HCT116 (cell line): ENCODE data around the gene TMPRSS7. TPM values are rescaled to one million over a fixed set of nuclear protein-coding genes. Genes with fewer than 3 reads are reported as not detected.

ENCODE experiments used
- ATAC-seq: fragments of 200-7000 bp; cut with Tn5 transposase; 2 replicates; pipeline ENCODE4 v1.9.1; 2020; ENCODE audit warnings: mild to moderate bottlenecking, moderate library complexity
- BruUV-seq: library from RNA; stranded (reverse); fragments of 400-500 nt; replicated peaks from 2 replicates; lab custom pipeline; 2021; lab: Mats Ljungman, UMichigan
- CTCF ChIA-PET: fragments of 300-600 bp; sonication (Branson Sonifier 250); formaldehyde crosslinking; loops from one replicate; lab custom pipeline; 2021; ENCODE audit warnings: antibody characterized with exemption; lab: Charles Lee
- POLR2A ChIA-PET: fragments of 300-600, 350-600 bp; sonication (Branson Sonifier 250); formaldehyde crosslinking; loops from one replicate; lab custom pipeline; 2021; ENCODE audit warnings: antibody characterized with exemption; lab: Charles Lee
- RAD21 ChIA-PET, 2 experiments: fragments of 300-600 bp; sonication (Branson Sonifier 250); formaldehyde crosslinking; loops; one replicate each; lab custom pipeline; 2023; ENCODE audit warnings: low total read pairs in 2 of 2; ENCODE audit not compliant: uncharacterized antibody in 2 of 2, unreplicated experiment in 2 of 2, low non-redundant PET in 1 of 2; lab: Charles Lee
- DNase-seq: peaks from one replicate; pipeline ENCODE4 v3.0.0-alpha.2; 2010; ENCODE audit warnings: low read depth, low spot score
- H2AFZ ChIP-seq: fragments of 200-600 bp; shearing (Covaris generic), sonication (generic); 2 replicates; pipeline ENCODE4 v1.6.1; 2017; ENCODE audit warnings: low read depth, mixed run types, mixed read lengths, antibody characterized with exemption, low read length; ENCODE audit not compliant: poor library complexity, severe bottlenecking
- H3K27ac ChIP-seq: 2 replicates; pipeline ENCODE4 v1.5.1; 2012; ENCODE audit warnings: low read depth, low read length
- H3K27me3 ChIP-seq: fragments of 200-600 bp; sonication (generic); 2 replicates; pipeline ENCODE4 v1.6.1; 2016; ENCODE audit warnings: mixed run types, low read length, mixed read lengths; ENCODE audit not compliant: insufficient read depth
- H3K36me3 ChIP-seq, 2 experiments: fragments of 200-500 bp in 1 of 2; fragments of 200-600 bp in 1 of 2; sonication (Bioruptor generic) in 1 of 2; sonication (generic) in 1 of 2; 2 replicates each; pipeline versions ENCODE4 v1.5.1 to v1.6.1; 2014 to 2016; ENCODE audit warnings: low read length in 2 of 2, inconsistent platforms in 1 of 2, mixed read lengths in 1 of 2, mixed run types in 1 of 2; ENCODE audit not compliant: insufficient read depth in 2 of 2, control insufficient read depth in 1 of 2
- H3K4me1 ChIP-seq, 2 experiments: fragments of 200-600 bp in 1 of 2; sonication (generic) in 1 of 2; 2 replicates each; pipeline versions ENCODE4 v1.5.1 to v1.6.1; 2012 to 2017; ENCODE audit warnings: low read length in 2 of 2, inconsistent platforms in 1 of 2, mild to moderate bottlenecking in 1 of 2, mixed read lengths in 1 of 2, mixed run types in 1 of 2, moderate library complexity in 1 of 2; ENCODE audit not compliant: insufficient read depth in 2 of 2, control insufficient read depth in 1 of 2
- H3K4me2 ChIP-seq: fragments of 200-600 bp; sonication (generic); 2 replicates; pipeline ENCODE4 v1.6.1; 2017; ENCODE audit warnings: mixed run types, low read length, mixed read lengths
- H3K4me3 ChIP-seq, 2 experiments: fragments of 200-600 bp in 1 of 2; sonication (generic) in 1 of 2; replicated peaks in 1 of 2; 2 replicates each; pipeline ENCODE4 v1.5.1; 2011 to 2016; ENCODE audit warnings: low read length in 2 of 2, control low read depth in 1 of 2, low read depth in 1 of 2, mild to moderate bottlenecking in 1 of 2, mixed read lengths in 1 of 2, mixed run types in 1 of 2
- H3K79me2 ChIP-seq: fragments of 200-600 bp; sonication (generic); 2 replicates; pipeline ENCODE4 v1.6.1; 2017; ENCODE audit warnings: mild to moderate bottlenecking, mixed run types, low read length, moderate library complexity, mixed read lengths; ENCODE audit not compliant: insufficient read depth
- H3K9ac ChIP-seq: fragments of 200-600 bp; sonication (generic); 2 replicates; pipeline ENCODE4 v1.6.1; 2016; ENCODE audit warnings: low read length, mixed read lengths
- H3K9me2 ChIP-seq: fragments of 200-600 bp; sonication (generic), shearing (Covaris generic); 2 replicates; pipeline ENCODE4 v1.6.1; 2017; ENCODE audit warnings: mixed run types, mild to moderate bottlenecking, moderate library complexity; ENCODE audit not compliant: insufficient read depth
- H3K9me3 ChIP-seq, 2 experiments: fragments of 200-500 bp in 1 of 2; fragments of 200-600 bp in 1 of 2; sonication (Bioruptor generic) in 1 of 2; sonication (generic) in 1 of 2; 2 replicates each; pipeline ENCODE4 v1.6.1; 2014 to 2017; ENCODE audit warnings: low read length in 2 of 2, mixed read lengths in 2 of 2, inconsistent platforms in 1 of 2, low read depth in 1 of 2, mild to moderate bottlenecking in 1 of 2, mixed run types in 1 of 2, moderate library complexity in 1 of 2; ENCODE audit not compliant: control insufficient read depth in 1 of 2, insufficient read depth in 1 of 2
- H4K20me1 ChIP-seq: fragments of 200-600 bp; sonication (generic), shearing (Covaris generic); 2 replicates; pipeline ENCODE4 v1.6.1; 2017; ENCODE audit warnings: mixed run types, mild to moderate bottlenecking, moderate library complexity; ENCODE audit not compliant: insufficient read depth
- CEBPB ChIP-seq: IDR thresholded peaks from 2 replicates; pipeline ENCODE4 v1.6.1; 2012; ENCODE audit warnings: low read depth
- EGR1 ChIP-seq: IDR thresholded peaks from 2 replicates; pipeline ENCODE4 v1.6.1; 2012; ENCODE audit warnings: low read depth
- ELF1 ChIP-seq: IDR thresholded peaks from 2 replicates; pipeline ENCODE4 v1.6.1; 2012; ENCODE audit warnings: low read depth, borderline replicate concordance
- EZH2 ChIP-seq: fragments of 200-600 bp; sonication (generic); IDR thresholded peaks from 2 replicates; pipeline ENCODE4 v1.6.1; 2017; ENCODE audit warnings: antibody characterized with exemption, mixed run types
- EZH2phosphoT487 ChIP-seq: fragments of 200-600 bp; IDR thresholded peaks from 2 replicates; pipeline ENCODE4 v1.6.1; 2018; ENCODE audit warnings: antibody characterized with exemption, borderline replicate concordance
- FOSL1 ChIP-seq: IDR thresholded peaks from 2 replicates; pipeline ENCODE4 v1.6.1; 2012; ENCODE audit warnings: low read depth
- JUND ChIP-seq: IDR thresholded peaks from 2 replicates; pipeline ENCODE4 v1.6.1; 2012
- POLR2A ChIP-seq: IDR thresholded peaks from 2 replicates; pipeline ENCODE4 v1.7.0; 2011; ENCODE audit warnings: borderline replicate concordance; ENCODE audit not compliant: insufficient read depth, insufficient read length; ENCODE audit errors: extremely low read depth
- POLR2AphosphoS5 ChIP-seq: IDR thresholded peaks from 2 replicates; pipeline ENCODE4 v1.6.1; 2011; ENCODE audit warnings: mild to moderate bottlenecking, low read depth, low read length, moderate library complexity
- REST ChIP-seq: IDR thresholded peaks from 2 replicates; pipeline ENCODE4 v1.6.1; 2012; ENCODE audit warnings: low read depth
- SIN3A ChIP-seq: IDR thresholded peaks from 2 replicates; pipeline ENCODE4 v1.6.1; 2012; ENCODE audit warnings: low read depth
- SP1 ChIP-seq: IDR thresholded peaks from 2 replicates; pipeline ENCODE4 v1.6.1; 2012; ENCODE audit warnings: low read depth
- SRF ChIP-seq: IDR thresholded peaks from 2 replicates; pipeline ENCODE4 v1.6.1; 2012; ENCODE audit warnings: low read depth
- TCF7L2 ChIP-seq: IDR thresholded peaks from 2 replicates; pipeline ENCODE4 v1.7.0; 2011; ENCODE audit warnings: borderline replicate concordance, inconsistent platforms; ENCODE audit not compliant: insufficient read depth, insufficient read length; ENCODE audit errors: extremely low read depth
- YY1 ChIP-seq: IDR thresholded peaks from 2 replicates; pipeline ENCODE4 v1.6.1; 2011; ENCODE audit warnings: low read length, low read depth, moderate library complexity, mild to moderate bottlenecking; ENCODE audit not compliant: insufficient replicate concordance; ENCODE audit errors: extremely low read depth
- ZFX ChIP-seq: fragments of 450-650 bp; IDR thresholded peaks from 2 replicates; pipeline ENCODE4 v1.6.1; 2017
- ZNF274 ChIP-seq: fragments of 200-500 bp; sonication (Bioruptor generic); IDR thresholded peaks from 2 replicates; pipeline ENCODE4 v1.6.1; 2014; ENCODE audit warnings: mild to moderate bottlenecking, low read depth, low read length, inconsistent platforms
- intact Hi-C: fragments of 100-400 bp; cut with micrococcal nuclease; formaldehyde crosslinking; loops from 2 replicates; pipeline ENCODE4 v1.10.0; 2022
- total RNA-seq: library from RNA; stranded (reverse); gene quantifications from one replicate; pipeline ENCODE4 v1.2.1, GENCODE V29; 2021; ENCODE audit not compliant: unreplicated experiment
- TF ChIP-seq, protein P1 (sequence below): IDR thresholded peaks from 2 replicates; pipeline ENCODE4 v1.6.1; 2011; ENCODE audit warnings: mild to moderate bottlenecking, low read length, moderate library complexity; ENCODE audit not compliant: insufficient replicate concordance; ENCODE audit errors: extremely low read depth
- TF ChIP-seq, protein P2 (sequence below): IDR thresholded peaks from 2 replicates; pipeline ENCODE4 v1.6.1; 2012
- TF ChIP-seq, protein P3 (sequence below), 3 experiments: fragments of 200-600 bp in 1 of 3; sonication (generic) in 1 of 3; IDR thresholded peaks in 2 of 3; conservative IDR thresholded peaks in 1 of 3; 2 replicates each; pipeline ENCODE4 v1.5.1; 2012 to 2017; ENCODE audit warnings: low read depth in 2 of 3, low read length in 2 of 3, antibody characterized with exemption in 1 of 3, borderline replicate concordance in 1 of 3, control low read depth in 1 of 3, mild to moderate bottlenecking in 1 of 3, mixed read lengths in 1 of 3, mixed run types in 1 of 3, moderate library complexity in 1 of 3; ENCODE audit not compliant: insufficient read depth in 1 of 3

Gene TMPRSS7
- total RNA-seq, 1 experiment from 2014 or later: not detected

GRCh38 chr3:112046599-112046998 lies 12.1 kb downstream of the TMPRSS7 start (continued):
- no peak for TF ChIP-seq REST

DNA sequence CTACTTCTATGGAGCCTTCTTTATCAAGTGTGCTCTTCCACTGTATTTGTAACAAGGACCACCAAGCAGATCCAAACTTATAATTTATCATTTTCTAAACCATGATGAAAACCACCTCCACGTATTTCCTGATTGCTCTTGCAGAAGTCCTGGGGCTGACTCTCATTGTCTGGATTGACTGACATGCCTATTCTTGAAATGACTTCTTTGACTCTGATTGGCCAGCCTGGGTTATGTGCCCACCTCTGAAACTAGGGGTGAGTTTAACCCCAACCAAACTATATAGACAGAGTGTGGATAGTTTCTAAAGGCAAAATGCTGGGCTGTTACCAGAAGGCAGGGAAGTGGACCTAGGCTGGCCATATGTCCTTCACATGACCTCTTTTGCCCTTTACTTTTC lies 12.7 kb downstream of the TMPRSS7 start:
- no peaks in the 10 kb centered on the region for H3K79me2 ChIP-seq
- no peak overlapping the region for H2AFZ ChIP-seq
- CTCF ChIA-PET: no interaction called here
- BruUV-seq: no TSS peak
- DNase-seq (no peak), ATAC-seq (no peak)
- no peak overlapping the region for H3K4me3 ChIP-seq
- H3K4me1 ChIP-seq: peaks cover 0 to 26% of the 10 kb centered on the region in 2 experiments; a peak in 2 of 4 replicates
- H3K36me3 ChIP-seq: no peaks in the 10 kb centered on the region
- no peaks in the 10 kb centered on the region for H4K20me1 ChIP-seq
- intact Hi-C loops: no loop called here
- 0 out of 2 replicates have a peak overlapping the region, but pooled peaks have one; percentile 2 for H3K4me2 ChIP-seq
- no peak overlapping the region for H3K9ac ChIP-seq
- RAD21 ChIA-PET: no interaction called here
- H3K9me3 ChIP-seq: no peaks in the 10 kb centered on the region
- H3K27me3 ChIP-seq: no peaks in the 10 kb centered on the region
- POLR2A ChIA-PET: no interaction called here
- no peak overlapping the region for H3K27ac ChIP-seq
- no peaks in the 10 kb centered on the region for H3K9me2 ChIP-seq
- TF ChIP-seq, protein P1, sequence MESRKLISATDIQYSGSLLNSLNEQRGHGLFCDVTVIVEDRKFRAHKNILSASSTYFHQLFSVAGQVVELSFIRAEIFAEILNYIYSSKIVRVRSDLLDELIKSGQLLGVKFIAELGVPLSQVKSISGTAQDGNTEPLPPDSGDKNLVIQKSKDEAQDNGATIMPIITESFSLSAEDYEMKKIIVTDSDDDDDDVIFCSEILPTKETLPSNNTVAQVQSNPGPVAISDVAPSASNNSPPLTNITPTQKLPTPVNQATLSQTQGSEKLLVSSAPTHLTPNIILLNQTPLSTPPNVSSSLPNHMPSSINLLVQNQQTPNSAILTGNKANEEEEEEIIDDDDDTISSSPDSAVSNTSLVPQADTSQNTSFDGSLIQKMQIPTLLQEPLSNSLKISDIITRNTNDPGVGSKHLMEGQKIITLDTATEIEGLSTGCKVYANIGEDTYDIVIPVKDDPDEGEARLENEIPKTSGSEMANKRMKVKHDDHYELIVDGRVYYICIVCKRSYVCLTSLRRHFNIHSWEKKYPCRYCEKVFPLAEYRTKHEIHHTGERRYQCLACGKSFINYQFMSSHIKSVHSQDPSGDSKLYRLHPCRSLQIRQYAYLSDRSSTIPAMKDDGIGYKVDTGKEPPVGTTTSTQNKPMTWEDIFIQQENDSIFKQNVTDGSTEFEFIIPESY: no peak
- TF ChIP-seq TCF7L2 (no peak), JUND (no peak), ELF1 (no peak), EZH2phosphoT487 (no peak), SP1 (no peak), SRF (no peak), YY1 (no peak), POLR2AphosphoS5 (no peak), EGR1 (no peak), FOSL1 (no peak), SIN3A (no peak), ZNF274 (no peak), POLR2A (no peak), CEBPB (no peak), ZFX (no peak), EZH2 (no peak)
- TF ChIP-seq, protein P2, sequence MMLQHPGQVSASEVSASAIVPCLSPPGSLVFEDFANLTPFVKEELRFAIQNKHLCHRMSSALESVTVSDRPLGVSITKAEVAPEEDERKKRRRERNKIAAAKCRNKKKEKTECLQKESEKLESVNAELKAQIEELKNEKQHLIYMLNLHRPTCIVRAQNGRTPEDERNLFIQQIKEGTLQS: no peak
- TF ChIP-seq, protein P3, sequence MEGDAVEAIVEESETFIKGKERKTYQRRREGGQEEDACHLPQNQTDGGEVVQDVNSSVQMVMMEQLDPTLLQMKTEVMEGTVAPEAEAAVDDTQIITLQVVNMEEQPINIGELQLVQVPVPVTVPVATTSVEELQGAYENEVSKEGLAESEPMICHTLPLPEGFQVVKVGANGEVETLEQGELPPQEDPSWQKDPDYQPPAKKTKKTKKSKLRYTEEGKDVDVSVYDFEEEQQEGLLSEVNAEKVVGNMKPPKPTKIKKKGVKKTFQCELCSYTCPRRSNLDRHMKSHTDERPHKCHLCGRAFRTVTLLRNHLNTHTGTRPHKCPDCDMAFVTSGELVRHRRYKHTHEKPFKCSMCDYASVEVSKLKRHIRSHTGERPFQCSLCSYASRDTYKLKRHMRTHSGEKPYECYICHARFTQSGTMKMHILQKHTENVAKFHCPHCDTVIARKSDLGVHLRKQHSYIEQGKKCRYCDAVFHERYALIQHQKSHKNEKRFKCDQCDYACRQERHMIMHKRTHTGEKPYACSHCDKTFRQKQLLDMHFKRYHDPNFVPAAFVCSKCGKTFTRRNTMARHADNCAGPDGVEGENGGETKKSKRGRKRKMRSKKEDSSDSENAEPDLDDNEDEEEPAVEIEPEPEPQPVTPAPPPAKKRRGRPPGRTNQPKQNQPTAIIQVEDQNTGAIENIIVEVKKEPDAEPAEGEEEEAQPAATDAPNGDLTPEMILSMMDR (IDR thresholded peaks at IDR 0.05 in 2 of 3, conservative IDR thresholded peaks at IDR 0.05 in 1 of 3; ENCODE audit: borderline replicate concordance in 1 of 3, insufficient read depth in 1 of 3, low read depth in 2 of 3, low read length in 2 of 3): no peak
